ENCODE results near the gene CCL2. TPM values are rescaled to one million over a fixed set of nuclear protein-coding genes. Genes with fewer than 3 reads are reported as not detected.

The CCL2 gene
- total RNA-seq, result 48.5 and 59.3 TPM in 2 replicates

GRCh38 chr17:34254651-34255380, at the start of gene CCL2:
Gene CCL2, plus strand, starts transcription at chr17:34255285. Its CDS starts 65 bp downstream, at chr17:34255350.

DNA sequence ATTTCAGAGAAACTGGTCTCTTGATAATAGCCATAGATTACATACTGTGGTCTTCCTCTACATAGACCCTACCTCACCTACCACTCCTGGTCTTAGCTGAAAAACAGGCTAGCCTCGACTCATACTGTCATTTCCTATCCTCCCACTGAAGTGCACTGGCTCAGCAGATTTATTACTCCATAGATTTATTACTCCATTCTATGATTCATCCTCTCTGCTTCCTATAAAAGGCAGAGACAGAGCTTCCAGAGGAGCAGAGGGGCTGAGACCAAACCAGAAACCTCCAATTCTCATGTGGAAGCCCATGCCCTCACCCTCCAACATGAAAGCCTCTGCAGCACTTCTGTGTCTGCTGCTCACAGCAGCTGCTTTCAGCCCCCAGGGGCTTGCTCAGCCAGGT, 14.9 kb downstream of the CCL2 start, which contains the start of gene CCL7:
TSS of gene CCL7 (plus strand) at position 253 of the 400 bp plus-strand sequence. CDS start at position 323, 70 bp downstream.

DNA sequence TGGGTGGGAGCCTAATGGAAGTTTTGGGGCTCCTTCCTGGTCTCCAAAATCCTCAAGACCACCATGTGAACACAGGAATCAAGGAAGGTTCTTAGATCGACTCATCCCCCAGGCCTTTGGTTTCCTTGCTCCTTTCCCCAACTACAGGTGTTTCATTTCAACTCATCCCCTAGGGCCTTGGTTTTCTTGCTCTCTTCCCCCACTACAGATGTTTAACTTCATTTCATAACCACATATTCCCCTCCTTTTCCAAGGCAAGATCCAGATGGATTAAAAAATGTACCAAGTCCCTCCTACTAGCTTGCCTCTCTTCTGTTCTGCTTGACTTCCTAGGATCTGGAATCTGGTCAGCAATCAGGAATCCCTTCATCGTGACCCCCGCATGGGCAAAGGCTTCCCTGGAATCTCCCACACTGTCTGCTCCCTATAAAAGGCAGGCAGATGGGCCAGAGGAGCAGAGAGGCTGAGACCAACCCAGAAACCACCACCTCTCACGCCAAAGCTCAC, 30.3 kb downstream of the CCL2 start, which contains the start of gene CCL11:
TSS of gene CCL11 (plus strand) at position 457 of the 507 bp plus-strand sequence. CDS start 67 bp downstream, outside the sequence.

Other genes with a start within 250 kb of the CCL2 start
- gene CCL7, start 14.9 kb downstream of the CCL2 start, total RNA-seq, result 0.24 TPM in 1 of 2 replicates, not detected in the other
- 0.61 TPM in 1 of 2 replicates, not detected in the other for gene CCL11, start 30.5 kb downstream of the CCL2 start, total RNA-seq
- 0.12 and 0.32 TPM in 2 replicates for gene CCL8, start 64.2 kb downstream of the CCL2 start, total RNA-seq
- gene CCL13, start 101.2 kb downstream of the CCL2 start, total RNA-seq, result not detected in 2 replicates
- not detected in 2 replicates for gene CCL1, start 107.9 kb downstream of the CCL2 start, total RNA-seq